ENCODE results near the gene SMG6. TPM values are rescaled to one million over a fixed set of nuclear protein-coding genes. Genes with fewer than 3 reads are reported as not detected.

Gene SMG6
- total RNA-seq, 1 donor from 2014 or later = 38.1 TPM

DNA sequence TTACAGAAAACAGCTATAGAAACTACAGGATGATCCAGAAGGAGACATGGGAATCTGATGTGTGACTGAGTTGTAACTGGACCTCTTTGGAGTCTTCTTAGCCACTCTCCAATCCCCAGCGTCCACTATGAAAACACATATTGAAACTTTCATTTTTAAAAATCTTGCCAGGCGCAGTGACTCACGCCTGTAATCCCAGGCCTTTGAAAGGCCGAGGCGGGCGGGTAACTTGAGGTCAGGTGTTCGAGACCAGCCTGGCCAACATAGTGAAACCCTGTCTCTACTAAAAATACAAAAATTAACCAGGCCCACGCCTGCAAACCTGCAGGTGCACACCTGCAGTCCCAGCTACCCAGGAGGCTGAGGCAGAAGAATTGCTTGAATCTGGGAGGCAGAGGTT is 195.4 kb downstream of the SMG6 start:
- Mint-ChIP-seq H3K4me3 (ENCODE audit: unreplicated experiment) (no peak overlapping the region), H3K27me3 (ENCODE audit: unreplicated experiment) (peaks cover 1% of the 10 kb centered on the region), H3K27ac (ENCODE audit: unreplicated experiment) (no peak overlapping the region), H3K4me1 (ENCODE audit: unreplicated experiment) (peaks cover 24% of the 10 kb centered on the region), H3K36me3 (ENCODE audit: low read depth, unreplicated experiment) (no peaks in the 10 kb centered on the region), H3K9me3 (ENCODE audit: unreplicated experiment) (no peaks in the 10 kb centered on the region)
- TF ChIP-seq, protein P1, sequence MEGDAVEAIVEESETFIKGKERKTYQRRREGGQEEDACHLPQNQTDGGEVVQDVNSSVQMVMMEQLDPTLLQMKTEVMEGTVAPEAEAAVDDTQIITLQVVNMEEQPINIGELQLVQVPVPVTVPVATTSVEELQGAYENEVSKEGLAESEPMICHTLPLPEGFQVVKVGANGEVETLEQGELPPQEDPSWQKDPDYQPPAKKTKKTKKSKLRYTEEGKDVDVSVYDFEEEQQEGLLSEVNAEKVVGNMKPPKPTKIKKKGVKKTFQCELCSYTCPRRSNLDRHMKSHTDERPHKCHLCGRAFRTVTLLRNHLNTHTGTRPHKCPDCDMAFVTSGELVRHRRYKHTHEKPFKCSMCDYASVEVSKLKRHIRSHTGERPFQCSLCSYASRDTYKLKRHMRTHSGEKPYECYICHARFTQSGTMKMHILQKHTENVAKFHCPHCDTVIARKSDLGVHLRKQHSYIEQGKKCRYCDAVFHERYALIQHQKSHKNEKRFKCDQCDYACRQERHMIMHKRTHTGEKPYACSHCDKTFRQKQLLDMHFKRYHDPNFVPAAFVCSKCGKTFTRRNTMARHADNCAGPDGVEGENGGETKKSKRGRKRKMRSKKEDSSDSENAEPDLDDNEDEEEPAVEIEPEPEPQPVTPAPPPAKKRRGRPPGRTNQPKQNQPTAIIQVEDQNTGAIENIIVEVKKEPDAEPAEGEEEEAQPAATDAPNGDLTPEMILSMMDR (IDR thresholded peaks at IDR 0.05; ENCODE audit: unreplicated experiment) = no peak
- no peak for DNase-seq (ENCODE audit: low spot score)

DNA sequence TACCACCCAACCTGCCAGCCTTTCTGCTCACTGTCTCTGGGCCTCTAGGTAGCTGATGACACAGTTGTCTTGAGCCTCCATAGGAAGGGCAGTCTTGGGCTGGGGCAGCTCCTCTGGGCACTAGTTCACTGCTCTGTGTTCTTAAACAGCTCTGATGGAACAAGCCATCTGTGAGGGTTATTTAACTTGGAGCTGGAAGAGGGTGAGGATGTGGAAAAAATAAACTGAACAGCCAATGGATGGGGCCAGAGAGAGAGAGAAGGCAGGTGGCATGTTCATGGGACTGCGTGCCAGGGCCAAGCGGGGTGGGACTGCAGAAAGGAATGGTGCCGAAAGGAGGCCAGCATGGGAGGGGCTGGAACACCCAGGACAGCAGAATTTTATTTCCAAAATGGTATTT is 196.1 kb downstream of the SMG6 start:
- H3K4me3 Mint-ChIP-seq (ENCODE audit: unreplicated experiment) = no peak overlapping the region
- DNase-seq (ENCODE audit: low spot score) = no peak

DNA sequence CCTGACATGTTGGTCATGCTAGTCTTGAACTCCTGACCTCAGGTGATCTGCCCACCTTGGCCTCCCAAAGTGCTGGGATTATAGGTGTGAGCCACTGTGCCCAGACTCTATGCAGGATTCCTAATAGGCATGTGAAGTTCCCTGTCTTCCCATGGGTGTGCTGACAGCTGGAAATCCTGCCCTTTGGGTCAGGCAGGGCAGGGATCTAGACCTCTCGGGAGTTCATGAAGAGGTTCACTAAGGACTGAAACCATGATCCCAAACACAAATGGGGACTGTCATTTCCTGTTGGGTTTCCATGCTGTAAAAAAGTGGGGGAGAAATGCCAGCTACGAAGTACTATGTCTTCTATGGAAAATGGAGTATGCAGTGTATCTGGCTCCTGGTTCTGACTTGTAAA is 196.5 kb downstream of the SMG6 start:
- H3K27me3 Mint-ChIP-seq (ENCODE audit: unreplicated experiment) = peaks cover 1% of the 10 kb centered on the region
- H3K36me3 Mint-ChIP-seq (ENCODE audit: low read depth, unreplicated experiment) = no peaks in the 10 kb centered on the region
- peak overlapping the region; percentile 94 for H3K27ac Mint-ChIP-seq (ENCODE audit: unreplicated experiment)
- DNase-seq (ENCODE audit: low spot score) = no peak
- TF ChIP-seq, protein P1 (IDR thresholded peaks at IDR 0.05; ENCODE audit: unreplicated experiment) = no peak
- no peak overlapping the region for H3K4me3 Mint-ChIP-seq (ENCODE audit: unreplicated experiment)
- H3K9me3 Mint-ChIP-seq (ENCODE audit: unreplicated experiment) = no peaks in the 10 kb centered on the region
- peaks cover 24% of the 10 kb centered on the region for H3K4me1 Mint-ChIP-seq (ENCODE audit: unreplicated experiment)

More for the DNA sequence above, 196.1 kb downstream of the SMG6 start:
- no peak overlapping the region for H3K27ac Mint-ChIP-seq (ENCODE audit: unreplicated experiment)
- no peaks in the 10 kb centered on the region for H3K36me3 Mint-ChIP-seq (ENCODE audit: low read depth, unreplicated experiment)
- TF ChIP-seq, protein P1 (IDR thresholded peaks at IDR 0.05; ENCODE audit: unreplicated experiment) = no peak
- no peaks in the 10 kb centered on the region for H3K9me3 Mint-ChIP-seq (ENCODE audit: unreplicated experiment)
- peaks cover 24% of the 10 kb centered on the region for H3K4me1 Mint-ChIP-seq (ENCODE audit: unreplicated experiment)
- peaks cover 1% of the 10 kb centered on the region for H3K27me3 Mint-ChIP-seq (ENCODE audit: unreplicated experiment)

DNA sequence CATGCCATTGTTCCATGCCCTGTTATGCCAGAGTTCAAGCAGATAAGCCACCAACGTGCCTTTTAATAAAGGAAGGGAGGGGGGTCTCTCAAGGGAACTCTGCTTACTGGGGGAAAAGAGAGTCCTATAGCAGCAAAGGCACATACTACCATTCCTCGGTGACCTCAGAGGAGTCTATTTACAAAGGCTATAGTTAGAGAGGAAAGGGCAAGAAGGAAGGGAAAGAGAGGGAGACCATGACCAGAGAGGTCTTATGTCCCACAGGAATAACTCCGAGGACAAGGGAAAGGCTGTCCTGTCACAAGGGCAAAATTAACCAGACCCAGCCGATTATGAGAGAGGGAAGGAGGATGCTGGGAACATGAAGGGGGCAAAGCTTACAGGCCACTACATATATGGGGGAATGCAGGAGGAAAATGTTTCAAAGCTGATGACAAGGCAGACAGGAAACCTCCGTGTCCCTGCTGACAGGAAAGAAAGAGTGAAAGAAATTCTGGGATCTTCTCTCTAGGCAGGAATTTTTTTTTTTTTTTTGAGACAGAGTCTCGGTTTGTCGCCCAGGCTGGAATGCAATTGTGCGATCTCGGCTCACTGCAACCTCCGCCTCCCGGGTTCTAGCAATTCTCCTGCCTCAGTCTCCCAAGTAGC is 197.2 kb downstream of the SMG6 start:
- TF ChIP-seq, protein P1 (IDR thresholded peaks at IDR 0.05; ENCODE audit: unreplicated experiment) = no peak
- Mint-ChIP-seq H3K9me3 (ENCODE audit: unreplicated experiment) (no peaks in the 10 kb centered on the region), H3K27ac (ENCODE audit: unreplicated experiment) (peak overlapping the region; percentile 94), H3K36me3 (ENCODE audit: low read depth, unreplicated experiment) (no peaks in the 10 kb centered on the region), H3K4me1 (ENCODE audit: unreplicated experiment) (peaks cover 24% of the 10 kb centered on the region), H3K4me3 (ENCODE audit: unreplicated experiment) (peak overlapping the region; percentile 32), H3K27me3 (ENCODE audit: unreplicated experiment) (peaks cover 1% of the 10 kb centered on the region)
- no peak for DNase-seq (ENCODE audit: low spot score)

DNA sequence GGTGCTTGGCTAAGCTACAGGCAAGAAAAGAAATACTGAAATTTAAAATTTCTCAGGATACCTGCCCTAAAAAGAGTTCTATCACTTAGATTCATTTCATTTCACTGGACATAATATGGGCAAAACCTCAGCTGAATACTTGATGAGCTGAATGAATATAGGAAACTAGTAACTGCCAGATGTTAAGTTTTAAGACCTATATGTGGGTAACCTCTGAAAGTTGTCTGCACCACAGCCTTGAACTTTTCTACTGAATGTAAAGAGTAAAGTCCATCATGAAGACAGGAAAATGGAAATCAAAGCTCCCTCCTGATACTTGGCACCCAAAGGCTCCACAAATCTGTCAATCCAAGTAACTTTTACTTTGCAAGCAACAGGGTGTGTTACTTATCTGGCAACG is 197.9 kb downstream of the SMG6 start:
- Mint-ChIP-seq H3K27me3 (ENCODE audit: unreplicated experiment) (peaks cover 1% of the 10 kb centered on the region), H3K27ac (ENCODE audit: unreplicated experiment) (no peak overlapping the region)

More for the DNA sequence above, 197.9 kb downstream of the SMG6 start:
- no peaks in the 10 kb centered on the region for H3K9me3 Mint-ChIP-seq (ENCODE audit: unreplicated experiment)
- H3K36me3 Mint-ChIP-seq (ENCODE audit: low read depth, unreplicated experiment) = no peaks in the 10 kb centered on the region
- TF ChIP-seq, protein P1 (IDR thresholded peaks at IDR 0.05; ENCODE audit: unreplicated experiment) = no peak
- no peak for DNase-seq (ENCODE audit: low spot score)
- no peak overlapping the region for H3K4me3 Mint-ChIP-seq (ENCODE audit: unreplicated experiment)
- peaks cover 24% of the 10 kb centered on the region for H3K4me1 Mint-ChIP-seq (ENCODE audit: unreplicated experiment)

Data from endothelial cell (in vitro differentiated cells).